ENCODE measurements around the gene ADISSP.

Gene ADISSP

DNA sequence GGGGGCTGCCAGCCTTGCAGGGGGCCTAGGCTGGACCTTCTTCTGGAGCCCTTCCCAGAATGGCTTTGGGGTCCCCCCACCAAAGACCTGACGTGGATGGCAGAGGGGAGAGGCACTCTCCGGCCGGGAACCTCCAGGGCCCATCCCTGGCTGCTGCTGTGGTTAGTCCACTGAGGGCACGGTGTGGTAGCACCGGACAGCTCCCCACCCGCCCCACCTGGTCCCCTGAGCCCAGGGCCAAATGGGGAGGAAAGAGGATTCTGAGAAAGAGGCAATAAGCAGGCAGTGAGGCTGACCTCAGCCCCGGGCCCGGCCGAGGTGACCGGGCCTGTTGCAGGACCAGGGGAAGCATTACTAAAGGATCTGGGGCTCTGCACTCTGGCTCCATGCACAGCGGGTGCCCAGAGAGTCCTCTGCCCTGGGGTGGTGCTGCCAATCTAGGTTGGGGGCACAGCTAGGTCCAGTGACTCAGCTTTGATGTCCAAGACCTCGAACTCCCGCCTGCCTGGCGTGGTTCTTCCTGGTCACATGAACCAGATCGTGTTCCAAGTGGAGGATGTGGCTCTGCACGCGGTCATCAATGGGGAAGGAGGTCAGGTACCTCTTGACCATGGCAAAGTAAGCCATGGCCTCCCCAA is 16.8 kb upstream of the ADISSP start:
- no peak for TF ChIP-seq FOXP2 (optimal IDR thresholded peaks at IDR 0.05; ENCODE audit: borderline replicate concordance, extremely low read depth, extremely low read length, insufficient read depth)
- no peak; the same call in 1 of the 2 replicates for TF ChIP-seq POLR2AphosphoS5 (IDR thresholded peaks at IDR 0.05; ENCODE audit: low read depth, low read length)
- TF ChIP-seq SIN3A (IDR thresholded peaks at IDR 0.05; ENCODE audit: borderline replicate concordance, insufficient read depth, low read length) = no peak
- TF ChIP-seq TAF1 (IDR thresholded peaks at IDR 0.05; ENCODE audit: borderline replicate concordance, insufficient read depth, low read length) = no peak
- TF ChIP-seq, protein P1, sequence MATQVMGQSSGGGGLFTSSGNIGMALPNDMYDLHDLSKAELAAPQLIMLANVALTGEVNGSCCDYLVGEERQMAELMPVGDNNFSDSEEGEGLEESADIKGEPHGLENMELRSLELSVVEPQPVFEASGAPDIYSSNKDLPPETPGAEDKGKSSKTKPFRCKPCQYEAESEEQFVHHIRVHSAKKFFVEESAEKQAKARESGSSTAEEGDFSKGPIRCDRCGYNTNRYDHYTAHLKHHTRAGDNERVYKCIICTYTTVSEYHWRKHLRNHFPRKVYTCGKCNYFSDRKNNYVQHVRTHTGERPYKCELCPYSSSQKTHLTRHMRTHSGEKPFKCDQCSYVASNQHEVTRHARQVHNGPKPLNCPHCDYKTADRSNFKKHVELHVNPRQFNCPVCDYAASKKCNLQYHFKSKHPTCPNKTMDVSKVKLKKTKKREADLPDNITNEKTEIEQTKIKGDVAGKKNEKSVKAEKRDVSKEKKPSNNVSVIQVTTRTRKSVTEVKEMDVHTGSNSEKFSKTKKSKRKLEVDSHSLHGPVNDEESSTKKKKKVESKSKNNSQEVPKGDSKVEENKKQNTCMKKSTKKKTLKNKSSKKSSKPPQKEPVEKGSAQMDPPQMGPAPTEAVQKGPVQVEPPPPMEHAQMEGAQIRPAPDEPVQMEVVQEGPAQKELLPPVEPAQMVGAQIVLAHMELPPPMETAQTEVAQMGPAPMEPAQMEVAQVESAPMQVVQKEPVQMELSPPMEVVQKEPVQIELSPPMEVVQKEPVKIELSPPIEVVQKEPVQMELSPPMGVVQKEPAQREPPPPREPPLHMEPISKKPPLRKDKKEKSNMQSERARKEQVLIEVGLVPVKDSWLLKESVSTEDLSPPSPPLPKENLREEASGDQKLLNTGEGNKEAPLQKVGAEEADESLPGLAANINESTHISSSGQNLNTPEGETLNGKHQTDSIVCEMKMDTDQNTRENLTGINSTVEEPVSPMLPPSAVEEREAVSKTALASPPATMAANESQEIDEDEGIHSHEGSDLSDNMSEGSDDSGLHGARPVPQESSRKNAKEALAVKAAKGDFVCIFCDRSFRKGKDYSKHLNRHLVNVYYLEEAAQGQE (IDR thresholded peaks at IDR 0.05; ENCODE audit: insufficient read depth in 1 of 2, low read depth in 2 of 2, low read length in 2 of 2) = peak; percentile 48 to 71; a peak in 2 of 4 replicates

DNA sequence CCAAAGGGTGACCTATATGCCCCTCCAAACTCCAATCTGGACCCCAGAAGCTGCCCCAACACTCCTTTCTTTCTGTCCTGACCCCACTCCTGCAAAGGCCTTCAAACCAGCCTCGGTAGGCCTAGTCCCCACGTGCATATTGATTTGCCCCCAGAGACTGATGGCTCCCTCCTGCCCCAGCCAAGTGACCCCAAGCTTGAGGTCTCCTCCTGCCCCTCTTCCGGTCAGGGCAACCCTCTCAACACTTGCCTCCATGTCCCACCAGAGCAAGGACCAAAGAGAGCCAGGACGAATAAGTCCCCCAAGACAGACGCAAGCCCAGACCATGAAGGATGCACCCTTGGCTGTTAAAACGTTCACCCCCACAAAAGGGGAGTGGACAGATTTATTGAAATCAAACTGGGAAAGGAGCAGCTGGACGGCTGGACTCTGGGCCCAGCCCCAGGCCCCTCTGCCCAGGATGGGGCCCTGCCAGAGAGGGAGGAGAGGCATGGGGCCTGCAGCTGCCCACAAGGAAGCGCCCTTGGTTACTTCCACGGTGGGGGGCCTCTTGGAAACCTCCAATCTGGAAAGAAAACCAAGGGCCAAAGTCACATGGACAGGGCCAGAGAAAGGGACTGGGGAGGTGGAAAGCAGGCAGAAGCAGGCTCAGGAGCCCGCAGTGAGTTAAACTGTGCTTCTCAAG is 16.1 kb upstream of the ADISSP start:
- 0 out of 2 replicates have a peak, but pooled peaks have one; percentile 5 for TF ChIP-seq POLR2AphosphoS5 (IDR thresholded peaks at IDR 0.05; ENCODE audit: low read depth, low read length)
- TF ChIP-seq, protein P1 (IDR thresholded peaks at IDR 0.05; ENCODE audit: insufficient read depth in 1 of 2, low read depth in 2 of 2, low read length in 2 of 2) = no peak

DNA sequence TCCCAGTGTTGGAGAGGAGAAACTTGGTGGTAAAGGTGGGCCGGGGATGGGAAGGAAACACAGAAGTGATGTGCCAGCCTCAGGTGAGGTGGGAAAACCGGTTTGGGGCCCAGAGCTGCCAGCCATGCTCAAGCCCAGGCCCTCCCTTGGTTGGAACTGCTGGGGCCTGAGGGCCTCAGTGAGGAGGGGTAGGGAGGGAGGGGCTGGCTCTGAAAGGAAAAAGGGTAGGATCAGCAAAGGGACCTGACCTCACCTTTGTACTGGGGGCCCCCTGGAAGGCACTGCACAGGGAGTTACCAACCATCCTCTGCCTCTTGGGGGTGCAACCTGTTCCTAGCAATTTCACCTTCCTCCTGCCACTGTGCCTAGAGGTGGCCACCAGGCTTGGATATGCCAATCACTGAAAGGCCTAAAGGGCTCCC is 15.5 kb upstream of the ADISSP start:
- TF ChIP-seq TAF1 (IDR thresholded peaks at IDR 0.05; ENCODE audit: borderline replicate concordance, insufficient read depth, low read length) = no peak
- TF ChIP-seq POLR2AphosphoS5 (IDR thresholded peaks at IDR 0.05; ENCODE audit: low read depth, low read length) = 0 out of 2 replicates have a peak, but pooled peaks have one; percentile 7
- TF ChIP-seq, protein P1 (IDR thresholded peaks at IDR 0.05; ENCODE audit: insufficient read depth in 1 of 2, low read depth in 2 of 2, low read length in 2 of 2) = no peak

DNA sequence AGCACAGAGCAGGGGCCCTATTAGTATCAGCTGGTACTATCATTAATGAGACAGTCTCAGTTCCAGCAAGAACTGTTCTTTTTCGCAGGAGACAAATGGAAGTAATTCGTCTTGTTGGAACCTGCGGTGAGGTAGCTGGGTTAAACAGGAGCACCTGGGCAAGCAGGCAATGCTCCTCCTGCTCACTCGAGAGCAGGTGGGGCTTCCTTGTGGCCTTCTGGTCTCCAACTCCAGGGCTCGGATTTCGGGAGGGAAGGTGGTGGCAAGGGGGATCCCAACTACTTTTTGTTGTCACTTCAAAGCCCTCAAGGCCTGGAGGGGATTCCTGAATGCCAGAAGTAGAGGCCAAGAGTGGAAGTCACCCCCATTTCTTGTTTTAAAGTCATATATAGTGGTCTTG is 15.0 kb upstream of the ADISSP start:
- no peak for TF ChIP-seq POLR2AphosphoS5 (IDR thresholded peaks at IDR 0.05; ENCODE audit: low read depth, low read length)
- TF ChIP-seq SIN3A (IDR thresholded peaks at IDR 0.05; ENCODE audit: borderline replicate concordance, insufficient read depth, low read length) = no peak
- no peak for TF ChIP-seq TAF1 (IDR thresholded peaks at IDR 0.05; ENCODE audit: borderline replicate concordance, insufficient read depth, low read length)
- TF ChIP-seq, protein P1 (IDR thresholded peaks at IDR 0.05; ENCODE audit: insufficient read depth in 1 of 2, low read depth in 2 of 2, low read length in 2 of 2) = no peak
- no peak for TF ChIP-seq FOXP2 (optimal IDR thresholded peaks at IDR 0.05; ENCODE audit: borderline replicate concordance, extremely low read depth, extremely low read length, insufficient read depth)
